ENCODE results near the gene APOO. TPM values are rescaled to one million over a fixed set of nuclear protein-coding genes. Genes with fewer than 3 reads are reported as not detected.

Gene APOO
- total and polyA plus RNA-seq, 2 experiments from 2014 or later: 32.8 to 72.4 TPM

DNA sequence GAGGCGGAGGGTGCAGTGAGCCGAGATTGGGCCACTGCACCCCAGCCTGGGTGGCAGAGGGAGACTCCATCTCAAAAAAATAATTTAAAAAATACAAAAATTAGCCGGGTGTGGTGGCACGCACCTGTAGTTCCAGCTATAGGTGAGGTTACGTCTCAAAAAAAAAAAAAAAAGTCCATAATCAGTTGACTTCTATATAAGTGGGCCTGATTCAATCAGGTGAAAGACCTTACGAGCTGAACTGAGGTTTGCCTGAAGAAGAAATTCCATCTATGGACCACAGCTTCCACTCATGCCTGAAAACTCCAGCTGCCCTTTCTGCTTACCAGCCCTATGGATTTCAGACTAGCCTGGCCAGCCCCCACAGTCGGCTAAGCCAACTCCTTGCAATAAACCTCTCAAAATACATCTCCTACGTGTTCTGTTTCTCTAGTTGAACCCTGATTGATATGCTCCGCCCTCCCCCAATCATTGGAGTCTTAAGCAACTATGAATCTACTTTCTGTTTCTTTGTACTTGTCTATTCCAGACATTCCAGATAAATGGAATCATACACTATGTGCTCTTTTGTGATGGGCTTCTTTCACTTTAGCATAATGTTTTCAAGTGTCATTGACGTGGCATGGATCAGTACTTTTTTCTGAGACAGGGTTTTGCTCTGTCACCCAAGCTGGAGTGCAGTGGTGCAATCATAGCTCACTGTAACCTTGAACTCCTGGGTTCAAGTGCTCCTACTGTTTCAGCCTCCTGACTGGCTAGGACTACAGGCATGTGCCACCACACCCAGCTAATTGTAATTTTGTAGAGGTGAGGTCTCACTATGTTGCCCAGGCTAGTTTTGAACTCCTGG, 88.1 kb downstream of the APOO start:
- Histone ChIP-seq H3K27ac (ENCODE audit: low read depth) (no peak overlapping the region), H3K9me2 (ENCODE audit: insufficient read depth) (no peaks in the 10 kb centered on the region), H3K79me2 (replicated peaks; ENCODE audit: insufficient read depth) (no peaks in the 10 kb centered on the region), H3K27me3 (ENCODE audit: insufficient read depth) (no peaks in the 10 kb centered on the region), H2AFZ (no peak overlapping the region), H3K36me3 (ENCODE audit: insufficient read depth) (no peaks in the 10 kb centered on the region), H4K20me1 (replicated peaks; ENCODE audit: insufficient read depth) (no peaks in the 10 kb centered on the region), H3K4me1 (ENCODE audit: insufficient read depth) (no peaks in the 10 kb centered on the region), H3K4me3 (no peak overlapping the region), H3F3A (replicated peaks; ENCODE audit: low read depth) (no peaks in the 10 kb centered on the region), H3K4me2 (no peak overlapping the region)
- DNase-seq (ENCODE audit: low spot score) (no peak), ATAC-seq (no peak)
- H3K4me1 Mint-ChIP-seq: no peaks in the 10 kb centered on the region
- H3K4me3 Mint-ChIP-seq: no peak overlapping the region
- no peak overlapping the region for H3K27ac Mint-ChIP-seq
- H3K9me3 Mint-ChIP-seq: no peaks in the 10 kb centered on the region
- no peaks in the 10 kb centered on the region for H3K36me3 Mint-ChIP-seq (ENCODE audit: low read depth)
- H3K27me3 Mint-ChIP-seq (ENCODE audit: insufficient read depth, low read depth, poor library complexity): no peaks in the 10 kb centered on the region
- TF ChIP-seq NANOG (IDR thresholded peaks at IDR 0.05; ENCODE audit: borderline replicate concordance) (no peak), EZH2phosphoT487 (IDR thresholded peaks at IDR 0.05; ENCODE audit: unreplicated experiment) (no peak), ZNF114 (CRISPR knock-in tag; IDR thresholded peaks at IDR 0.05) (no peak), ZNF462 (CRISPR knock-in tag; IDR thresholded peaks at IDR 0.05) (no peak), ZNF331 (CRISPR knock-in tag; IDR thresholded peaks at IDR 0.05; ENCODE audit: low read depth) (no peak), POLR2AphosphoS5 (IDR thresholded peaks at IDR 0.05; ENCODE audit: low read depth) (no peak), JUNB (IDR thresholded peaks at IDR 0.05; ENCODE audit: unreplicated experiment) (no peak)
- TF ChIP-seq, protein P1, sequence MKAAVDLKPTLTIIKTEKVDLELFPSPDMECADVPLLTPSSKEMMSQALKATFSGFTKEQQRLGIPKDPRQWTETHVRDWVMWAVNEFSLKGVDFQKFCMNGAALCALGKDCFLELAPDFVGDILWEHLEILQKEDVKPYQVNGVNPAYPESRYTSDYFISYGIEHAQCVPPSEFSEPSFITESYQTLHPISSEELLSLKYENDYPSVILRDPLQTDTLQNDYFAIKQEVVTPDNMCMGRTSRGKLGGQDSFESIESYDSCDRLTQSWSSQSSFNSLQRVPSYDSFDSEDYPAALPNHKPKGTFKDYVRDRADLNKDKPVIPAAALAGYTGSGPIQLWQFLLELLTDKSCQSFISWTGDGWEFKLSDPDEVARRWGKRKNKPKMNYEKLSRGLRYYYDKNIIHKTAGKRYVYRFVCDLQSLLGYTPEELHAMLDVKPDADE (IDR thresholded peaks at IDR 0.05): no peak
- TF ChIP-seq, protein P2, sequence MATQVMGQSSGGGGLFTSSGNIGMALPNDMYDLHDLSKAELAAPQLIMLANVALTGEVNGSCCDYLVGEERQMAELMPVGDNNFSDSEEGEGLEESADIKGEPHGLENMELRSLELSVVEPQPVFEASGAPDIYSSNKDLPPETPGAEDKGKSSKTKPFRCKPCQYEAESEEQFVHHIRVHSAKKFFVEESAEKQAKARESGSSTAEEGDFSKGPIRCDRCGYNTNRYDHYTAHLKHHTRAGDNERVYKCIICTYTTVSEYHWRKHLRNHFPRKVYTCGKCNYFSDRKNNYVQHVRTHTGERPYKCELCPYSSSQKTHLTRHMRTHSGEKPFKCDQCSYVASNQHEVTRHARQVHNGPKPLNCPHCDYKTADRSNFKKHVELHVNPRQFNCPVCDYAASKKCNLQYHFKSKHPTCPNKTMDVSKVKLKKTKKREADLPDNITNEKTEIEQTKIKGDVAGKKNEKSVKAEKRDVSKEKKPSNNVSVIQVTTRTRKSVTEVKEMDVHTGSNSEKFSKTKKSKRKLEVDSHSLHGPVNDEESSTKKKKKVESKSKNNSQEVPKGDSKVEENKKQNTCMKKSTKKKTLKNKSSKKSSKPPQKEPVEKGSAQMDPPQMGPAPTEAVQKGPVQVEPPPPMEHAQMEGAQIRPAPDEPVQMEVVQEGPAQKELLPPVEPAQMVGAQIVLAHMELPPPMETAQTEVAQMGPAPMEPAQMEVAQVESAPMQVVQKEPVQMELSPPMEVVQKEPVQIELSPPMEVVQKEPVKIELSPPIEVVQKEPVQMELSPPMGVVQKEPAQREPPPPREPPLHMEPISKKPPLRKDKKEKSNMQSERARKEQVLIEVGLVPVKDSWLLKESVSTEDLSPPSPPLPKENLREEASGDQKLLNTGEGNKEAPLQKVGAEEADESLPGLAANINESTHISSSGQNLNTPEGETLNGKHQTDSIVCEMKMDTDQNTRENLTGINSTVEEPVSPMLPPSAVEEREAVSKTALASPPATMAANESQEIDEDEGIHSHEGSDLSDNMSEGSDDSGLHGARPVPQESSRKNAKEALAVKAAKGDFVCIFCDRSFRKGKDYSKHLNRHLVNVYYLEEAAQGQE (IDR thresholded peaks at IDR 0.05; ENCODE audit: unreplicated experiment): no peak
- TF ChIP-seq, protein P3, sequence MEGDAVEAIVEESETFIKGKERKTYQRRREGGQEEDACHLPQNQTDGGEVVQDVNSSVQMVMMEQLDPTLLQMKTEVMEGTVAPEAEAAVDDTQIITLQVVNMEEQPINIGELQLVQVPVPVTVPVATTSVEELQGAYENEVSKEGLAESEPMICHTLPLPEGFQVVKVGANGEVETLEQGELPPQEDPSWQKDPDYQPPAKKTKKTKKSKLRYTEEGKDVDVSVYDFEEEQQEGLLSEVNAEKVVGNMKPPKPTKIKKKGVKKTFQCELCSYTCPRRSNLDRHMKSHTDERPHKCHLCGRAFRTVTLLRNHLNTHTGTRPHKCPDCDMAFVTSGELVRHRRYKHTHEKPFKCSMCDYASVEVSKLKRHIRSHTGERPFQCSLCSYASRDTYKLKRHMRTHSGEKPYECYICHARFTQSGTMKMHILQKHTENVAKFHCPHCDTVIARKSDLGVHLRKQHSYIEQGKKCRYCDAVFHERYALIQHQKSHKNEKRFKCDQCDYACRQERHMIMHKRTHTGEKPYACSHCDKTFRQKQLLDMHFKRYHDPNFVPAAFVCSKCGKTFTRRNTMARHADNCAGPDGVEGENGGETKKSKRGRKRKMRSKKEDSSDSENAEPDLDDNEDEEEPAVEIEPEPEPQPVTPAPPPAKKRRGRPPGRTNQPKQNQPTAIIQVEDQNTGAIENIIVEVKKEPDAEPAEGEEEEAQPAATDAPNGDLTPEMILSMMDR (conservative IDR thresholded peaks at IDR 0.05; ENCODE audit: low read depth in 2 of 2): no peak
